Upper lobe of left lung (tissue), 6 donors: ENCODE measurements around the gene ANKS3. TPM values are rescaled to one million over a fixed set of nuclear protein-coding genes. Genes with fewer than 3 reads are reported as not detected.

Experiments
- ATAC-seq, 2 donors: fragments of 200-7000 bp; cut with Tn5 transposase; one replicate each; pipeline ENCODE4 v1.9.1; 2022; ENCODE audit warnings: mild to moderate bottlenecking in 2 of 2, moderate library complexity in 2 of 2; ENCODE audit not compliant: low FRiP score in 2 of 2
- DNase-seq, 2 donors: peaks; one replicate each; pipeline ENCODE4 v3.0.0-alpha.2; 2019 to 2020
- H3K27ac ChIP-seq, 4 donors: fragments of 200-600 bp; sonication (generic); one replicate each; pipeline ENCODE4 v1.5.1; 2016 to 2019
- H3K27me3 ChIP-seq, 4 donors: fragments of 200-600 bp; sonication (generic); one replicate each; pipeline ENCODE4 v1.5.1; 2017 to 2019
- H3K36me3 ChIP-seq, 4 donors: fragments of 200-600 bp; sonication (generic); one replicate each; pipeline ENCODE4 v1.5.1; 2016 to 2019
- H3K4me1 ChIP-seq, 4 donors: fragments of 200-600 bp; sonication (generic); one replicate each; pipeline ENCODE4 v1.5.1; 2018 to 2019
- H3K4me3 ChIP-seq, 4 donors: fragments of 200-600 bp; sonication (generic); one replicate each; pipeline ENCODE4 v1.5.1; 2017 to 2019; ENCODE audit warnings: mild to moderate bottlenecking in 2 of 4, moderate library complexity in 1 of 4
- H3K9me3 ChIP-seq, 4 donors: fragments of 200-600 bp; sonication (generic); one replicate each; pipeline ENCODE4 v1.5.1; 2018 to 2019
- EP300 ChIP-seq, 4 donors: sonication (generic); formaldehyde crosslinking; IDR thresholded peaks; one replicate each; pipeline ENCODE4 v1.5.1; 2017; ENCODE audit warnings: antibody characterized with exemption in 4 of 4, control low read depth in 2 of 4
- POLR2A ChIP-seq, 4 donors: fragments of 450-650 bp; IDR thresholded peaks; one replicate each; pipeline ENCODE4 v1.5.1; 2016 to 2017; ENCODE audit warnings: antibody characterized with exemption in 4 of 4, mild to moderate bottlenecking in 2 of 4
- POLR2AphosphoS5 ChIP-seq, 2 donors: sonication (generic); formaldehyde crosslinking; IDR thresholded peaks; one replicate each; pipeline ENCODE4 v1.5.1; 2017; ENCODE audit warnings: antibody characterized with exemption in 2 of 2
- WGBS, 2 donors: methylation state at CpG; one replicate each; pipeline ENCODE4 v1.1.5; 2017 to 2018; 5-methylcytosine and 5-hydroxymethylcytosine counted together
- total RNA-seq, 6 donors: library from RNA; depleted of rRNA in 4 of 6; stranded (reverse); fragments of >200 nt in 4 of 6; gene quantifications; one replicate each; pipeline versions ENCODE4 v1.1.0 to v1.2.1, GENCODE V29; 2016 to 2021
- TF ChIP-seq, protein P1 (sequence below), 6 experiments: fragments of 450-650 bp in 4 of 6; fragments of 200-600 bp in 2 of 6; sonication (generic) in 2 of 6; IDR thresholded peaks; one replicate each; pipeline ENCODE4 v1.5.1; 2016 to 2019; ENCODE audit warnings: antibody characterized with exemption in 6 of 6
- donor health status: DM: no; HTN: no; CAD: no; lungs with moderate emphysema.
- donor health status: DM: no; HTN: yes; CAD: no; lungs with severe emphysema.

The ANKS3 gene
- total RNA-seq, 6 donors from 2014 or later = 17.9 to 67.1 (median 20.0) TPM

DNA sequence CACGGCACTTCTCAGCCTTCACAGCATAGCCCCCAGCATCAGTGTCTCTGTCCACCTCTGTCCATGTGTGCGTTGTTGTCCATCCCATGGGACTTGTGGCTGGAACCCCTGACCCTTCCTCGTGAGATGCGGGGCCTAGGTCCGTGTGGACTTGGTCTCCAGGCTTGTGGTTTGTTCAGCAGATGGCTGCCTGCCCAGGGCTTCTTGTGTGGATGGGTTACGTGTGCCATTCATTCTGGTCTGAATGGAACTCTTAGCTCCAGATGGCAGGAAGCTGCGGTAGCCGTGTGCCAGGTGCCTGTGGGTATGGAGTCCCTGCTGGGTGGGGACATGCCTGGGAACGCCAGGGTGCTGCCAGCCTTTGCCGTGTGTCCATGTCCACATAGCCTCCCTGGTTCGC, 72.4 kb downstream of the ANKS3 start:
- H3K4me1 ChIP-seq = peaks cover 29 to 63% (median 56%) of the 10 kb centered on the region in 4 donors
- H3K36me3 ChIP-seq = peaks cover under 1 to 67% (median 41%) of the 10 kb centered on the region in 4 donors
- H3K4me3 ChIP-seq = no peak overlapping the region
- peak overlapping the region in 3 of 4 donors; percentile 40 to 48 (median 48) for H3K27ac ChIP-seq
- ATAC-seq (peak in 1 of 2 donors; percentile 28), DNase-seq (peak in 1 of 2 donors; percentile 80)
- H3K9me3 ChIP-seq = no peaks in the 10 kb centered on the region
- 47 to 59% methylated on average over 3 to 11 of the region's 11 CpGs for WGBS, 2 donors
- TF ChIP-seq POLR2A (IDR thresholded peaks at IDR 0.05) (peak in 1 of 4 donors; percentile 19), EP300 (IDR thresholded peaks at IDR 0.05) (no peak), POLR2AphosphoS5 (IDR thresholded peaks at IDR 0.05) (no peak)
- TF ChIP-seq, protein P1, sequence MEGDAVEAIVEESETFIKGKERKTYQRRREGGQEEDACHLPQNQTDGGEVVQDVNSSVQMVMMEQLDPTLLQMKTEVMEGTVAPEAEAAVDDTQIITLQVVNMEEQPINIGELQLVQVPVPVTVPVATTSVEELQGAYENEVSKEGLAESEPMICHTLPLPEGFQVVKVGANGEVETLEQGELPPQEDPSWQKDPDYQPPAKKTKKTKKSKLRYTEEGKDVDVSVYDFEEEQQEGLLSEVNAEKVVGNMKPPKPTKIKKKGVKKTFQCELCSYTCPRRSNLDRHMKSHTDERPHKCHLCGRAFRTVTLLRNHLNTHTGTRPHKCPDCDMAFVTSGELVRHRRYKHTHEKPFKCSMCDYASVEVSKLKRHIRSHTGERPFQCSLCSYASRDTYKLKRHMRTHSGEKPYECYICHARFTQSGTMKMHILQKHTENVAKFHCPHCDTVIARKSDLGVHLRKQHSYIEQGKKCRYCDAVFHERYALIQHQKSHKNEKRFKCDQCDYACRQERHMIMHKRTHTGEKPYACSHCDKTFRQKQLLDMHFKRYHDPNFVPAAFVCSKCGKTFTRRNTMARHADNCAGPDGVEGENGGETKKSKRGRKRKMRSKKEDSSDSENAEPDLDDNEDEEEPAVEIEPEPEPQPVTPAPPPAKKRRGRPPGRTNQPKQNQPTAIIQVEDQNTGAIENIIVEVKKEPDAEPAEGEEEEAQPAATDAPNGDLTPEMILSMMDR (IDR thresholded peaks at IDR 0.05) = no peak
- H3K27me3 ChIP-seq = no peaks in the 10 kb centered on the region

DNA sequence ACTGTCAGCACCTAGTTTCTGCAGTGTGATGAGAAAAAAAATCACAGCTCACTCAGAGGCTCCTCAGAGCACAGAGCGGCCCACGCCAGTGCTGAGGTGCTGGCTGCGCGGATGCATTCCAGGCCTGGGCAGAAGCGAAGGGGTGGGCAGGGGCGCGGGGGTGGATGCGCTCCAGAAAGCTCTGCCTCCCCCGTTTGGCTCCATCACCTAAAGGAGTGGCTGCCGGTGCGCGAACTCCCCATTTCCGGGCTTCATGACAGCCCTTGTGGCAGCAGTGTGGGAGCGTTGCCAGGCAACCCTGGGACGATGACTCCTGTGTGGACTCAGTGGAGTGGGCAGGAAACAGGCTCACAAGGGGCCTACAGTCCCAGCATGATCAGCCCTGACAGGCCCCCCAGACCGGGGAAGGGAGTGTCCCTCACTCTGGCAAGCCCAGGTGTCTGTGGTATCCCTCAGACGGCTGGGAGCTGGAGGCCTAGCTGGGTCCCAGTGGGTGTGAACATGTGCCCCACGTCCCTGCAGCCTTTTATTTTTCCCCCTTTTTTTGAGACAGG, 73.5 kb downstream of the ANKS3 start:
- peaks cover 33 to 63% (median 60%) of the 10 kb centered on the region in 4 donors for H3K4me1 ChIP-seq
- no peaks in the 10 kb centered on the region for H3K27me3 ChIP-seq
- peak; percentile 18 to 56 for ATAC-seq

DNA sequence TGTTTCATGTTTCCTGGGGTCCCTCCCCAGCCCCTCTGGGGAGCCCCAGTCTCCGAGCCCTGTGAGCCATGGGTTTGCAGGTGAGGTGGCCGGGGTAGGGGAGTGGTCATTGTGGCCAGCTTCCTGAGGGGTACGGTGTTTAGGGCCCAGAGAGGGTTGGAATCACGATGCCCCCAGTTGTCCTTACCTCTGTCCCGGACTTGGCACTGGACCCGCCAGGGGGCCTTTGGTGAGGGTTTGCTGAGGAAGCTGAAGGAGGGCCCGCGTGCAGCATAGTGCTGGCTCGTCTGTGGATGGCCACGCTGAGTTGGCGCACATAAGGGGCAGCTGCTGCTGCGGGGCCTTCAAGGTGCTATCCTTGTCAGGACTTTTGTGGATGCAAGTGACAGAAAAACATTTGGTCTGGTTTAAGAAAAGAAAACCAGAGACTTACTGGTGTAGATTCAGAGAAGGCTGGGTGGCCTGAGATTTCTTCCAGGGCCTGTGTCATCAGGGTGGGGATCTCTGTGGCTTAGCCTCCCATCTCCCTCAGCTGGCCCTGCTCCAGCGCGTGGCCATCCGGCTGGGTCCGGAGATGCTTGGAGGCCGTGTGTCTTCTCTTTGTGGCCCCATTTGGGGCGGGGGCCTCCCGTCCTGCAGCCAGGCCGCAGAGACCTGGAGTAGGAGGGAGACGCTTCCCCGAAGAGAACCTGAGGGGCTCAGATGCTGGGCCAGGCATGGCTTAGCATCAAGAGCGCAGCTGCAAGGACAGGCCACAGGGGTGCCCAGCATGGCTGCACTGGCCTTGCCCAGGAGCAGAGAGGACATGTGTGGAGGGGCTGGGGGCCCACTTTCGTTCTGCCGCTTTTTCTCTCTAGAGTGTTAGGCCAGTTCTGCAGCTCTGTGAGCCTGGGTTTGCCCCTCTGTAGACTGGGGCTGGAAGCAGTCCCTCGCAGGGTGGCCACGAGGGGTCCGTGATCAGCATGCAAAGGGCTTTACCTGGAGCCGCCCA, 74.4 kb downstream of the ANKS3 start:
- ATAC-seq = peak in 1 of 2 donors; percentile 20
- peaks cover 0 to 71% (median 49%) of the 10 kb centered on the region in 4 donors for H3K36me3 ChIP-seq
- peaks cover 35 to 63% (median 58%) of the 10 kb centered on the region in 4 donors for H3K4me1 ChIP-seq
- no peaks in the 10 kb centered on the region for H3K27me3 ChIP-seq
- H3K4me3 ChIP-seq = no peak overlapping the region
- WGBS, 2 donors = 90 to 92% methylated on average over 15 to 29 of the region's 29 CpGs
- no peaks in the 10 kb centered on the region for H3K9me3 ChIP-seq
- peak overlapping the region in 1 of 4 donors; percentile 44 for H3K27ac ChIP-seq
- TF ChIP-seq POLR2AphosphoS5 (IDR thresholded peaks at IDR 0.05) (no peak), POLR2A (IDR thresholded peaks at IDR 0.05) (no peak), EP300 (IDR thresholded peaks at IDR 0.05) (no peak)
- TF ChIP-seq, protein P1 (IDR thresholded peaks at IDR 0.05) = no peak
- peak in 1 of 2 donors; percentile 68 for DNase-seq

More for the DNA sequence above, 73.5 kb downstream of the ANKS3 start:
- H3K36me3 ChIP-seq = peaks cover 0 to 67% (median 42%) of the 10 kb centered on the region in 4 donors
- TF ChIP-seq, protein P1 (IDR thresholded peaks at IDR 0.05) = no peak
- no peak for TF ChIP-seq POLR2AphosphoS5 (IDR thresholded peaks at IDR 0.05)
- no peak for TF ChIP-seq POLR2A (IDR thresholded peaks at IDR 0.05)
- no peak for TF ChIP-seq EP300 (IDR thresholded peaks at IDR 0.05)
- peak; percentile 73 to 77 for DNase-seq
- H3K4me3 ChIP-seq = no peak overlapping the region
- peak overlapping the region in 3 of 4 donors; percentile 5 to 44 (median 35) for H3K27ac ChIP-seq
- H3K9me3 ChIP-seq = no peaks in the 10 kb centered on the region
- 33 to 43% methylated on average over 1 to 18 of the region's 18 CpGs for WGBS, 2 donors

DNA sequence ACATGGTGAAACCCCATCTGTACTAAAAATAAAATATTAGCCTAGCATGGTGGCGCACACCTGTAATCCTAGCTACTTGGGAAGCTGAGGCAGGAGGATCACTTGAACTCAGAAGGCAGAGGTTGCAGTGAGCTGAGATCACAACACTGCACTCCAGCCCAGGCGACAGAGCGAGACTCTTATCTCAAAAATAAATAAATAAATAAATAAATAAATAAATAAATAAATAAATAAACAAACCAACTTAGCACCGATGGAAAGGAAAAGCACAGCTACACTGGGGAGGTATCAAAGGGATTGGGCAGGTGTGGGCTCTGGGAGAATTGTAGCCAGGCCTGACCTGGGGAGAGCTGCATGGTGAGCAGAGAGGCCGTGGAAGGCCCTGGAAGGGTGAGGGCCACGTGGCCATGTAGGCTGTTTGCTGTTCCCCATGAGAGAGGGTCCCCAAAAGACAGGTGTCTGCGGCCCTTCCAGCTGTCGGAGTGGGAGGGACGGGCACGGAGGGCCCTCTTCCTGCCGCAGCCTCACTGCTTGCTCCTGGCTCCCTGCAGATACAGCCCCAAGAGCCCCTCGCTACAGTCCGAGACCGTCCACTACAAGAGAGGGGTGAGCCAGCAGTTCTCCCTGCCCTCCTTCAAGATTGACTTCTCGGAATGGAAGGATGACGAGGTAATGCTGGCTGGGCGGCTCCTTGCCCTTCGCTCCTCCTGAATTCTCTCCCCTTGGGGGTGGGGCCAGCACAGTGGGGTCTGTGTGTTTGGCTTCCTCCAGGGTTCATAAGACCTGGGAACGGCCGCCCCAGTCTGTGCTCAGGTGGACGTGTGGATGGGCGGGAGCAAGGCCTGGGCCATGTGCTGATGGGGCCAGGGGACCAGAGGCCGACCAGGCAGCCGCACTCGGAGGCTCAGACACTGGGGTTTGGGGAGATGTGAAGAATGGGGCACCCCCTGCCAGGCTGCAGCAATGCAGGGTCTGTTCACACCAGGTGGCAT, 77.1 kb downstream of the ANKS3 start:
- no peak for TF ChIP-seq POLR2AphosphoS5 (IDR thresholded peaks at IDR 0.05)
- TF ChIP-seq, protein P1 (IDR thresholded peaks at IDR 0.05) = no peak
- TF ChIP-seq POLR2A (IDR thresholded peaks at IDR 0.05) = no peak
- no peak for TF ChIP-seq EP300 (IDR thresholded peaks at IDR 0.05)
- no peaks in the 10 kb centered on the region for H3K9me3 ChIP-seq
- DNase-seq (peak in 1 of 2 donors; percentile 63), ATAC-seq (no peak)
- peak overlapping the region in 2 of 4 donors; percentile 13 to 89 for H3K27ac ChIP-seq
- H3K4me1 ChIP-seq = peaks cover 27 to 65% (median 48%) of the 10 kb centered on the region in 4 donors
- peaks cover 6 to 82% (median 59%) of the 10 kb centered on the region in 4 donors for H3K36me3 ChIP-seq
- no peaks in the 10 kb centered on the region for H3K27me3 ChIP-seq
- no peak overlapping the region for H3K4me3 ChIP-seq
- WGBS, 2 donors = 90 to 94% methylated on average over 16 to 24 of the region's 25 CpGs
